GM12873 (cell line): ENCODE data around the gene MB21D2.

Experiments
- CTCF ChIP-seq: IDR thresholded peaks from 2 replicates; pipeline ENCODE4 v1.5.1; 2012; ENCODE audit warnings: low read depth, mild to moderate bottlenecking, moderate library complexity, low read length, control low read depth; ENCODE audit not compliant: insufficient read depth; ENCODE audit errors: missing control alignments

The MB21D2 gene

GRCh38 chr3:192845526-192845855 is 72.2 kb downstream of the MB21D2 start:
- TF ChIP-seq CTCF: no peak

- TF ChIP-seq CTCF: no peak
Measured at GRCh38 chr3:192844836-192845525, 72.7 kb downstream of the MB21D2 start.

- no peak for TF ChIP-seq CTCF
Measured at GRCh38 chr3:192844486-192844765, 73.2 kb downstream of the MB21D2 start.

GRCh38 chr3:192843723-192844485 is 73.8 kb downstream of the MB21D2 start:
- TF ChIP-seq CTCF: no peak

- no peak for TF ChIP-seq CTCF
Measured at GRCh38 chr3:192843119-192843518, 74.5 kb downstream of the MB21D2 start.

- no peak for TF ChIP-seq CTCF
Measured at GRCh38 chr3:192842711-192843110, 74.9 kb downstream of the MB21D2 start.

- TF ChIP-seq CTCF: no peak
Measured at GRCh38 chr3:192842138-192842537, 75.5 kb downstream of the MB21D2 start.
